AG10803 (cell line): Measurements from ENCODE around the gene BAG1.
A peak's percentile ranks its signal among the peaks of the same experiment; 100 is the strongest.

ENCODE experiments used
- DNase-seq: peaks from one replicate; pipeline ENCODE4 v3.0.0; 2010; ENCODE audit warnings: low read depth
- H3K4me3 ChIP-seq: 2 replicates; pipeline ENCODE4 v1.5.1; 2011; ENCODE audit warnings: mild to moderate bottlenecking, low read length, control low read depth
- TF ChIP-seq, protein P1 (sequence below): conservative IDR thresholded peaks from 2 replicates; pipeline ENCODE4 v1.5.1; 2011; ENCODE audit warnings: mild to moderate bottlenecking, low read length, control low read depth, inconsistent platforms

The BAG1 gene

DNA sequence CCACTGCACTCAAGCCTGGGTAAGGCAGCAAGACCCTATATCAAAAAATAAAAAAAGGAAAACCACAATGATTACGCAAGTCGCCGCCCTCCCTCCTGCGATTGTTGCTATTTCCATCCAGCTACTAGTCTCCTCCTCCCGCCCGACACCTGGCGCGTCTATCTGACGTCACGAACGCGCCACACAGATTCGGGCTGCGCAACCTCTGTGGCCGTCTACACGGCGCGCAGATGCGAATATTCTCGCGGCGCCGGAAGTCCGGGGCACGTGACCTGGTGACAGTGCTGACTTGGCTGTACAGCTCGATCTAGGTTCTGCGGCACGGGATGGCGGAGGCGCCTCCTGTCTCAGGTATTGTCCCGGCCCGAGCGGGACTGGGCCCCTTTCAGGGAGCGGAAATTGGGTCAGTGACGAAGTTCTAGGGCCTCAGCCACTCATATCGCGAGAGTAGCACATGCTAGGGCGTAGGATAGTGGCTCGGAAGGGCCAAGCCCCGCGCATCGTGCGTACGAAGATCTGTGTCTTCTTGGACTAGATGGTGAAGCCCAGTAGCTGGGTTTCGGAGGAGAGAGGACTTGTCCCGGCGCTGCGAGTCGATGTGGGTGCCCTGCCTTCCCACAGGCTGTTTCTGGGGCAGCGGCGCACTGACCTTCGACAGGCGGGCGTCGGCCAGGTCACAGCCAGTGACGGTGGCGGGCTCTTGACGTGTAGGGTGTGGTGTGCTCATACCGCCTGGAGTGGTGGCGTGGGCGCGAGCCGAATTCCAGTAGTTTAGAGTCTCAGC, 25.9 kb upstream of the BAG1 start, which contains the start of gene NFX1:
Gene NFX1, plus strand, starts transcription at position 270 of the 784 bp plus-strand sequence. Its CDS starts 57 bp downstream, at position 327.
- peak within 1 kb of the TSS; percentile 80 for H3K4me3 ChIP-seq
- DNase-seq: peak; percentile 99
- TF ChIP-seq, protein P1, sequence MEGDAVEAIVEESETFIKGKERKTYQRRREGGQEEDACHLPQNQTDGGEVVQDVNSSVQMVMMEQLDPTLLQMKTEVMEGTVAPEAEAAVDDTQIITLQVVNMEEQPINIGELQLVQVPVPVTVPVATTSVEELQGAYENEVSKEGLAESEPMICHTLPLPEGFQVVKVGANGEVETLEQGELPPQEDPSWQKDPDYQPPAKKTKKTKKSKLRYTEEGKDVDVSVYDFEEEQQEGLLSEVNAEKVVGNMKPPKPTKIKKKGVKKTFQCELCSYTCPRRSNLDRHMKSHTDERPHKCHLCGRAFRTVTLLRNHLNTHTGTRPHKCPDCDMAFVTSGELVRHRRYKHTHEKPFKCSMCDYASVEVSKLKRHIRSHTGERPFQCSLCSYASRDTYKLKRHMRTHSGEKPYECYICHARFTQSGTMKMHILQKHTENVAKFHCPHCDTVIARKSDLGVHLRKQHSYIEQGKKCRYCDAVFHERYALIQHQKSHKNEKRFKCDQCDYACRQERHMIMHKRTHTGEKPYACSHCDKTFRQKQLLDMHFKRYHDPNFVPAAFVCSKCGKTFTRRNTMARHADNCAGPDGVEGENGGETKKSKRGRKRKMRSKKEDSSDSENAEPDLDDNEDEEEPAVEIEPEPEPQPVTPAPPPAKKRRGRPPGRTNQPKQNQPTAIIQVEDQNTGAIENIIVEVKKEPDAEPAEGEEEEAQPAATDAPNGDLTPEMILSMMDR: no peak

DNA sequence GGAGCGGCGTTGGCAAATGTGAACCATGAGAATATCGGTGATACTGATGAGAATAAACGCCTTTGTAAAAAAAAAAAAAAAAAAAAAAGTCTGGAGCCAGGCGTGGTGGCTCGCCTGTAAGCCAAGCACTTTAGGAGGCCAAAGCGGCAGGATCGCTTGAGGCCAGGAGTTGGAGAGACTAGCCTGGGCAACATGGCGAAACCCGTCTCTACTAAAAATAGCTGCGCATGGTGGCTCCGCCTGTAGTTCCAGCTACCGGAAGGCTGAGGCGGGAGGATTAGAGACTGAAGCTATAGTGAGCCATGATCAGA, 25.4 kb upstream of the BAG1 start:
- DNase-seq: no peak
- TF ChIP-seq, protein P1: no peak
- peak overlapping the region; percentile 80 for H3K4me3 ChIP-seq

DNA sequence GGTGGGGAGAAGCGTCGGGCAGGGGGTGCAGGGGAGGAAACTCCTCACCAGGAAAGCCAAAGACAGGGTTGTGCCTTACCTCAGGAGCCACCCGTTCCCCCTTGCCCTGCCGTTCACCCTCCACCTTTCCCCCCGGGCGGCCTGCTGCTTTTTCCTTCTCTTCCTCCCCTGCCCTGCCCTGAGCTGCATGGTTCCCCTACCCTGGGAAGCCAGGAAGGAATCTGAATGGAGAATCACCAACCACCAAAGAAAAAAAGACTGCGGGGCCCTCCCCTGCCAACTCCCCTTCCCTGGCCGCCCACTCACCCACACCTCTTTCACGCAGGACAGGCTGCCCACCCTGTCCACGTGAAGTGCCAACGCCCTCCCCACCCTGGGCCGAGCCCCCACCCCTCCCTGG, 25.0 kb upstream of the BAG1 start:
- TF ChIP-seq, protein P1: no peak
- peak overlapping the region; percentile 80 for H3K4me3 ChIP-seq
- peak; percentile 9 for DNase-seq

DNA sequence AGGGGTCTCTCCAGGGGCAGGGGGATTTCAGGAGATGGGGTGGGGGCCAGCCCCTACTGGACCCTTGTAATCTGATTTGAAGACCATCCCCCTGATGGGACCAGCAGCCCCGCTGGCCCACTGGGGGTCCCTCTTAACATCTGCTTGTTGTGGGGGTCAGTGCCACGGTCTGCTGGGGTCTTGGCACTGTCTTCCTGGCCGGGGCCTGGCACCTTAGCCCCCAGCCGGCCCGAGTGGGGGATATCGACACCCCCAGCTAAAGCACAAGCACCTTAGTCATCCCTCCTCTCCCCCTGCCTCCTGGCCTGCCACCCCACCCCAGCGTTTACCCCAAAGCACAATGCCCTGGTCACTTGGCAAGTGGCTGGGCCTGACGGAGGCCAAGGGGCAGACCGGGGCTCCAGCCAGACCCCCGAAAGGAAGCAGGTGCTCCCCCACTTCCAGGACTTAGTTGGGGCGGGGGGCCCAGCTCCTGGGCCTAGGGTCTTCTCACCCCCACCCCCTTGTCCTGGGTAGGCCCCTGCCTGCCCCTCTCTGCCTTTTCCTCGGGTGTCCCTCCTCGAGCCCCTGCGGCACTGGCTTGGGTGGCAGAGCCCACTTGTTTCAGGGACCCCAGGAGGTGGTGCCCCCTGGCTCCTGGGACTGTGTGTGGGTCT, 24.4 kb upstream of the BAG1 start:
- TF ChIP-seq, protein P1: no peak
- H3K4me3 ChIP-seq: no peak overlapping the region
- no peak for DNase-seq

DNA sequence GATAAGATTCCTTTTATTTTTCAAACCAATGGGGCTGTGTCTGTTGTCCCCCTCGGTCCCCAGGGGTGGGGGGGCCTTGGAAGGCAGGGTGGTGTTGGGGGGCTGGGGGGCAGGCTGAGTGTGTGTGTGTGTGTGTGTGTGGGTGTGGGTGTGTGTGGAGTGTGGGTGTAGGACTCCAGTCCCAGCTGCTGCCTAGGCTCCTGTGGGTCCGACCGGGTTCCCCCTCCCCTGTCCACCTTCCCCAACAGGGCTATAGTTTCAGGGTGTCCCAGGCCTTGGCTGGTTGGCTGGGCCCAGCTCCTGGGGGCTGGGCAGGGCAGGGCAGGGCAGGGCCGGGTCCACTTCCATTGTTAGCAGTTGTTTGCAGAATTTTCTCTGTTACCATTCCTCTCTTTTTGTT, 23.7 kb upstream of the BAG1 start:
- no peak for DNase-seq
- TF ChIP-seq, protein P1: no peak
- no peak overlapping the region for H3K4me3 ChIP-seq

DNA sequence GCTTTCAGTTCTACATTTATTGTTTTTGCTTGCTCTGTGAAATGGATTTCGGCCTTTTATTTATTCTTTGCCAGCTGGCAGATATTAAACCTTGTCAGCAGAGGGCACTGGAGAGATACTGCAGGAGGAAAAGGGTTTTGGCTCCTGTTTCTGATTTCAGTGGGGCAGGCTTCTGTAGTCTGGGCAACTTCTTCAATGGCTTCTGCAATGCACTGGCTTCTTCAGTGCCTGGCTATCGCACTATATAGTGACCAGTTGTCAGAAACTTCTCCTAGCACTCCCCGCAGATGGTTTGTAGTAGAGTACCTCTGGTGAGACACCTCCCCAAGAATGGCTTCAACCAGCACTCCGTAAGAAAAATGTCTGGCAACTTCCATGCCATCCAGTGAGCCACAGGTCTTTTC, 22.6 kb upstream of the BAG1 start:
- TF ChIP-seq, protein P1: peak; percentile 90
- peak; percentile 78 for DNase-seq
- H3K4me3 ChIP-seq: no peak overlapping the region

DNA sequence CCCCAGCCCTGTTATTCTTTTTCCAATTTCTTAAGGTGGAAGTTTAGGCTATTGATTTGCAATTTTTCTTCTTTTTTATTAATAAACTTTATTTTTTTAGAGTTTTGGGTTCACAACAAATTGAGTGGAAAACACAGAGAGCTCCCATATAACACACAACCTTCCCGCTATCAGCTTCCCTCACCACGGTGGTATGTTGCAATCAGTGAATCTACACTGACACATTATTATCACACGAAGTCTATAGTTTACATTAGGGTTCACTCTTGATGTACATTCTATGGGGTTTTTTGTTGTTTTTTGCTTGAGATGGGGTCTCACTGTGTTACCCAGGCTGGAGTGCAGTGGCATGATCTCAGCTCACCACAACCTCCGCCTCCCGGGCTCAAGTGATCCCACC, 21.0 kb upstream of the BAG1 start:
- DNase-seq: no peak
- no peak overlapping the region for H3K4me3 ChIP-seq
- TF ChIP-seq, protein P1: no peak
